ENCODE results near the gene OLIG1.

The OLIG1 gene

GRCh38 chr21:33023574-33024200 is 46.3 kb upstream of the OLIG1 start:
- TF ChIP-seq CTCF (IDR thresholded peaks at IDR 0.05) (no peak), ZFX (IDR thresholded peaks at IDR 0.05; ENCODE audit: borderline replicate concordance) (no peak)
- H3K27ac ChIP-seq = no peak overlapping the region

GRCh38 chr21:33024201-33025103 is 45.5 kb upstream of the OLIG1 start:
- TF ChIP-seq ZFX (IDR thresholded peaks at IDR 0.05; ENCODE audit: borderline replicate concordance) = no peak
- TF ChIP-seq CTCF (IDR thresholded peaks at IDR 0.05) = no peak
- no peak overlapping the region for H3K27ac ChIP-seq

- no peak overlapping the region for H3K27ac ChIP-seq
- no peak for TF ChIP-seq CTCF (IDR thresholded peaks at IDR 0.05)
- TF ChIP-seq ZFX (IDR thresholded peaks at IDR 0.05; ENCODE audit: borderline replicate concordance) = no peak
Observed at GRCh38 chr21:33025106-33025488, 44.8 kb upstream of the OLIG1 start.

GRCh38 chr21:33025489-33026442 is 44.2 kb upstream of the OLIG1 start, which contains the start of gene OLIG2:
TSS of gene OLIG2 (plus strand) at chr21:33025935. CDS start at chr21:33026863, 928 bp downstream.
- no peak within 1 kb of the TSS for H3K27ac ChIP-seq
- TF ChIP-seq ZFX (IDR thresholded peaks at IDR 0.05; ENCODE audit: borderline replicate concordance) = no peak
- TF ChIP-seq CTCF (IDR thresholded peaks at IDR 0.05) = no peak

- no peak for TF ChIP-seq ZFX (IDR thresholded peaks at IDR 0.05; ENCODE audit: borderline replicate concordance)
- TF ChIP-seq CTCF (IDR thresholded peaks at IDR 0.05) = no peak
Observed at GRCh38 chr21:33026443-33026858, 43.5 kb upstream of the OLIG1 start.

GRCh38 chr21:33026878-33027400 is 43.0 kb upstream of the OLIG1 start:
- H3K27ac ChIP-seq = no peak overlapping the region
- TF ChIP-seq ZFX (IDR thresholded peaks at IDR 0.05; ENCODE audit: borderline replicate concordance) (no peak), CTCF (IDR thresholded peaks at IDR 0.05) (no peak)

More at GRCh38 chr21:33026443-33026858, 43.5 kb upstream of the OLIG1 start:
- H3K27ac ChIP-seq = no peak overlapping the region

Data from 22Rv1 (cell line).